HG03439 (cell line): ENCODE results near the gene ANLN.
"Not testable (repeated sequence)": the region's sequence is repeated elsewhere in the genome, so short reads cannot be mapped to it uniquely, and the experiment has no call there.

Experiments
- ATAC-seq: cut with Tn5 transposase; IDR thresholded peaks from one replicate; pipeline ENCODE4 v1.9.1; 2021; ENCODE audit warnings: mild to moderate bottlenecking, moderate library complexity; ENCODE audit not compliant: unreplicated experiment

ANLN gene

GRCh38 chr7:36379831-36380504 is 9.7 kb upstream of the ANLN start:
- no peak for ATAC-seq

GRCh38 chr7:36381056-36381455 is 8.6 kb upstream of the ANLN start:
- no peak for ATAC-seq

GRCh38 chr7:36383284-36383683 is 6.4 kb upstream of the ANLN start:
- not testable (repeated sequence) for ATAC-seq

- not testable (repeated sequence) for ATAC-seq
Observed at GRCh38 chr7:36385646-36386045, 4.0 kb upstream of the ANLN start.

GRCh38 chr7:36387435-36388231 is 2.0 kb upstream of the ANLN start:
- ATAC-seq, result no peak

- ATAC-seq, result no peak
Observed at GRCh38 chr7:36388423-36388822, 1.2 kb upstream of the ANLN start.

- ATAC-seq, result peak; percentile 23
Observed at GRCh38 chr7:36390199-36391090, 783 bp downstream of the ANLN start.

- ATAC-seq, result peak; percentile 56
Observed at GRCh38 chr7:36391436-36392198, 2.0 kb downstream of the ANLN start.

- ATAC-seq, result no peak
Observed at GRCh38 chr7:36393826-36394225, 4.2 kb downstream of the ANLN start.

- ATAC-seq, result no peak
Observed at GRCh38 chr7:36395171-36395894, 5.7 kb downstream of the ANLN start.

GRCh38 chr7:36396150-36396549 is 6.5 kb downstream of the ANLN start:
- no peak for ATAC-seq

- no peak for ATAC-seq
Observed at GRCh38 chr7:36400036-36400435, 10.4 kb downstream of the ANLN start.

- no peak for ATAC-seq
Observed at GRCh38 chr7:36400606-36401005, 10.9 kb downstream of the ANLN start.

- no peak for ATAC-seq
Observed at GRCh38 chr7:36403452-36403851, 13.8 kb downstream of the ANLN start.

- ATAC-seq, result no peak
Observed at GRCh38 chr7:36404639-36405408, 15.2 kb downstream of the ANLN start.

GRCh38 chr7:36405409-36405803 is 15.7 kb downstream of the ANLN start:
- ATAC-seq, result no peak

- no peak for ATAC-seq
Observed at GRCh38 chr7:36406156-36406555, 16.5 kb downstream of the ANLN start.

- ATAC-seq, result no peak
Observed at GRCh38 chr7:36407636-36408550, 18.2 kb downstream of the ANLN start.
